Stimulated activated CD4-positive, alpha-beta T cell treated with anti-CD3 and anti-CD28 coated beads, Interleukin-12 subunit alpha, Interleukin-12 subunit beta, amount 100 ng/mL, for 24 hours (primary cell): ENCODE data around the gene GMPPB.

ENCODE experiments used
- DNase-seq, 2 experiments: peaks; one replicate each; pipeline ENCODE4 v3.0.0-alpha.2; 2020; ENCODE audit warnings: low read depth in 2 of 2

Gene GMPPB

DNA sequence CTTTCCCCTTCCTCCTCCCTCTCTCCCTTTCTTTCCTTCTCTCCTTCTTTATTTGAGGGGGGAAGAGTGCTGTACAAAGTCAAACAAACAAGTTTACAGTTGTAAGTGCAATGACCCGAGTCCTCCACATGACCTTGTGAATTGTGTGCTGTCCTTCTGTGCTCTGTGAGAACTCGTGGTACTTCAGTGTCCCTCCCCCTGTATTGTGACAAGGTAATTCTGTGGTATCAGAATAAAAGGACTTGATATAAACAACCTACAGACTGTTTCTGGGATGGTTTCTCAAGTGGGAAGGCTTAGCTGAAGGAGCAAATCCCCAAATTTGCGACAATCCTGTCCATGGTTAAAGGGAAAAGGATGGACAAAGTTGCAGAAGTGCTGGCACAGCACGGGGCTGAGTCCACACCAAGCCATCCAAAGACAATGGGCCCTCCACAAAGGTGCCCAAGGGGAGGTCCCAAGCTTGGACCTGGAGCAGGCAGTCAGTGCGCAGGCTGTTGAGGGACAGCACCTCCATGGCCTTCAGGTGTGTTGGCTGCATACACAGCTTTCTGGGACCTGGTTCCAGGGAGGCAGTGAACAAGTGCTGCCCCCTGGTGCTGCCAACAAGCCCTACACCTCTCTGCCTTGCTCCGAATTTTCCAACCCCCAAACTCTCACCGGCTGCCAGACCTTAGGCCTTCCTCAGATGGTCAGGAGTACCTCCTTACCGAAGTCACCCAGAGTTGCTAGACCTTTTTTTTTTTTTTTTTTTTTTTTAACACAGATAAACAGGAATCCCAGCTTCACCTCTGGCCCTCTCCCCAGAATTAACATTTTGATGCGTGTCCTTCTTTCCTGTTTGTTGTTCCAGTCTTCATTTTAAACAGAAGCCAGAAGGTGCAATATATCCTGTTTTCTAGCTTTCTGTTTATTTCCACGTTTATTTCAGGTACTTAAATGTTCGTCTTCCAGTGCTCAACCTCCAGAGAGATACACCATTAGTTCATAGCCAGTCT lies 52.2 kb downstream of the GMPPB start:
- peak in 1 of 2 experiments; percentile 66 for DNase-seq

DNA sequence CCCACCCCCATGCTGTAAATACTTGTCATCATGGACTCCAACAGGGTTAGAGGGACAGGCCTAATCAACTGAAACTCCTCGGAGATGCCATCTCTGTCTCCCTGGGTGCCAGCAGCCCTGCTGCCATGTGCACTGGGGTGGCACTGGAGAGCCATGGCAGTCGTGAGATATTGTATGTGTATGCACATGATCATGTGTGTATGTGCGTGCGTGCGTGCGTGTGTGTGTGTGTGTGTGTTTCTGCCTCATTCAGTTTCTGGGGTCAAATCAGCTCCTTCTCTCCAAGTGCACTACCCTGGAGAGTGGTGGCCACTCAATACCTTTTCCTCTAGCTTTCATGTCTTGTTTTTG lies 52.8 kb downstream of the GMPPB start:
- no peak for DNase-seq
